GM11168 (cell line): ENCODE measurements around the gene PHKA2.

Experiments
- in situ Hi-C: fragments of 300-500 bp; cut with MboI; formaldehyde crosslinking; loops from one replicate; pipeline ENCODE4 v1.12.0; 2022; ENCODE audit warnings: low sequenced_read_pairs; ENCODE audit not compliant: unreplicated experiment

Gene PHKA2

DNA sequence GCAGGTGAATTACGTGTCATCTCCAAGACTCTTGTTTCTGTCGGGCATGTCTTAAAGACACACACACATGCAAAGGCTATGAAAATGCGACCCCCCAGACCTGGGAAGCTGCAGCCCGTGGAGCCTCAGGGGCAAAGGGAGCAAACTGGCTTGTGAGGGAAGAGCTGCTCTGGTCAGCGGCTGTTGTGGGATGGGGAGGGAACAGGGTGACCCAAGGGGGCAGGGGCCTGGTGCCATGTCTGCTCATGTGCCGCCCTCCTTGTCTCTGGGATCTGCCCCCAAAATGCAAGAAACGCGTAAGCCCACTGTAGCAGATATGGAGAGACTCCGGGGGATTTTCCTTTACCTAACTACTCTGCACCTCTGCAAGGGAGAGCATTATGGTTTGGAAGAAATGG, 92.4 kb downstream of the PHKA2 start:
- in situ Hi-C loops = loop anchor here (25.0 kb wide), 1 partner anchor 479 kb away; no protein-coding TSS in a partner anchor

DNA sequence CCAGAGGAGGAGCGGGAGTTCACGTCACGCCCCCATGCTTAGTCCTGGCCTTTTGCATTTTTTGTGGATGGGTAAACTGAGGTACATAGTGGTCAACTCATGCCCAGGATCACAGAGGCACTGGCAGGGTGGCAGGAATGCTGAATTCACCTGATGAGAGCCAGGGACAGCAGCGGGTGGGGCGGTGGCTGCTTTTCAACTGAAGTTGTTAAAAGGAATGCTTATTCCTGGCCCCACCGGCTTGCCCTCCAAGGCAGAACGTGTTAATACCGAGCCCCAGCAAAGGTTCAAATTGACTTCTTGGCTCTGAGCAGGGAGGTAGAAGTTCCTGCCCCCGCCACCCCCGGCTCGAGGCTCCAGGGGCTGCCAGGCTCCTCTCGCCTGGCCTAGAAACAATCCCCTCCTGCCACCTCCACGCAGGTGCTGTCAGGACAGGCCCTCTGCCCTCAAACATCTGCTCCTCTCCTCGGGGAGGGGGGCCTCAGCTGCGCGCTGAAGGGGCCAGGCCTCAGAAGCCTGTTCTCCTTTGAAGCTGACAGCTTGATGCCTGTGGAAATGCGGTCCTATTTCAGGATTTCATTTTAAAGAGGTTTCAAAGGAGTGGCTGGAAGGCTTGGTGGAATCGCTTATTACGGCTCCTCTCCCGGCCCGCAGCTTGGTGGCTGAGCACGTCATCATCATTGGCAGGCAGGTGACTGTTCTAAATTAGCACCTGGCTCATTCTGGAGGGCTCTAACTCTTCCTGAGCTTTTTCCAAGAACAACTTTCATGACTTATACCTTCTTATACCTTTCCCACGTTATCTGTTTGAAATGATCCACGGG, 93.0 kb downstream of the PHKA2 start:
- in situ Hi-C loops = loop anchor here (25.0 kb wide), 1 partner anchor 479 kb away; no protein-coding TSS in a partner anchor

DNA sequence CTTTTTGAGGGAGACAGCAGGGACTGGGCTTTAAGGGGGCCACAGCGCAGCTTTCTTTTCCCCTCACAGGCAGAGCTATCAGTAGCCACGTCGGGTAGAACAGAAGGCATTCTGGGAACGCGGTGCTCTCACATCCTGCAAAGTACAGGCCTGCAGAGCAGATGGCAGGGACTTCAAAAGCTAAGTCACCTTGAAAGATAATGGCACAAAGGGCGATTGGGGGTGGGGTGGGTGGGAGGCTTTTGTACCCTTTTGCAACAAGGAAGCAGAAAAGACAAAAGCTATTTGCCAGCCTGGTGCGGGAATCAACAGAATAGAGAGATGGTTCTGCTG, 93.9 kb downstream of the PHKA2 start:
- in situ Hi-C loops = loop anchor here (25.0 kb wide), 1 partner anchor 478 kb away; no protein-coding TSS in a partner anchor

DNA sequence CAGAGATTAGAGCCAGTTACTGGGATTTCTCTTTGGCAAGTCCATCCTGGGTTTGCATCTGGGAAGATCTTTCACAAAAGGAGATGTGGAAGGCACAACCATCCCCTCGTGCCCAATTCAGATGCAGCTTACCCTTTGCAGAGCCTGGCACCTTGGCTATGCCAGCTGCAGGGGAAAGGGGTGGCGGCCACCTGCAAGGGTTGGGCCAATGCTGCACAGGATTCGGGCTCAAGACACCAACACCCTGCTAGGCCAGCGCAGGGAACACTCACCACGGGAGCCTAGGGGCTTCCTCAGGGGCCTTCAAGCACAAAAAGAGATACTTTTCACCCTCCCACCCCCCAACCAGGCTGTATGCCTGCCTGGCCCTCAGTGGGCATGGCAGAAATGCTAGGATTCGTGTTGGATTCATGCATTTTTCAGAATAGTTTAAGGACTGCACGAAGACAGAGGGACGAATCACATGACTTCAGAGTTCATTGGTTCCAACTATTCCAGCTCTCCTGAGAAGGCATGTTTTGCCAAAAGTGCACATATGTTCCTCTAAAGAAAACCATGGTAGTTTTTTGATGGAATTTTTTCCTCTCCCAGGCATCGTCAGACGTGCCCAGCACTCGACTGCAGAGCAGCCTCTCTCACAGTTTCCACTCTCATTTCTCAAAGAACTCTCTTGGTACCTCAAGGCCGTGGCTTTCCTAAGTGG, 94.4 kb downstream of the PHKA2 start:
- in situ Hi-C loops = loop anchor here (25.0 kb wide), 1 partner anchor 477 kb away; no protein-coding TSS in a partner anchor

DNA sequence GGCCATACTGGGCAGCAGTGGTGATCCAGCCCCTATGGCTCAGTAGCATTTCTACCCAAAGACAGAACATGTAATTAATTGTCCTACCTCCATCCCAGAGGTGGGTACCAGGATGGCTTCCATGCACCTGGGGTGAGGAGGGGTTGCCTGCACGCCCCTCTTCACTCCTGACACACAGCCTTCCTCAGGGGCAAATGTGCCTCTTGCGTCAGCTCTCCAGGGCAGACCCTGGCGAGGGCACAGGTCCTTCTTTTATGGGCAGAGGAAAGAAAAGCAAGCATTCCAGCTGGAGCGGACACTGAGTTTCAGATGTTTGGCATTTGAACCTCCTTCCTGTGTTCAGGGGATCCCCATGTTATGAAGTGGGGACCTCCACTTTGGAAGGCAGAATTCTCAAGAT, 95.6 kb downstream of the PHKA2 start:
- in situ Hi-C loops = loop anchor here (25.0 kb wide), 1 partner anchor 476 kb away; no protein-coding TSS in a partner anchor

DNA sequence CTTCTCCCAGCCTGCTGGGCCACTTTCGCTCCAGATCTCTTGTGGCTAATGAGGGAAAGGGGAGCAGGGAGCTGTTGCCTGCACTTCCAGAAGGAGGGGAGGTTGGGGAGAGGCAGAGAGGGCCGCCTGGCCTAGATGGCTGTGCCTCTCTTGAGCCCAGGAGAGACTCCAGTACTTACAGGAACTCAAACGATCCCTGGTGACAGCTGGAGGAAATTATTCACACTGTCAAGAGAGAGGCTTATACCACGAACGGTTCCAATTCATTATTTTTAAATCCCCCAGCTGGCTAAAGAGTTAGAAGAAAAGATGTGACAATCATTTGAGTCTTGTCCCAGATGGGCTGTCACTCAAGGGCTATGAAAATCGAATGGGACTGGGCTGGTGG, 96.1 kb downstream of the PHKA2 start:
- in situ Hi-C loops = loop anchor here (25.0 kb wide), 1 partner anchor 476 kb away; no protein-coding TSS in a partner anchor

DNA sequence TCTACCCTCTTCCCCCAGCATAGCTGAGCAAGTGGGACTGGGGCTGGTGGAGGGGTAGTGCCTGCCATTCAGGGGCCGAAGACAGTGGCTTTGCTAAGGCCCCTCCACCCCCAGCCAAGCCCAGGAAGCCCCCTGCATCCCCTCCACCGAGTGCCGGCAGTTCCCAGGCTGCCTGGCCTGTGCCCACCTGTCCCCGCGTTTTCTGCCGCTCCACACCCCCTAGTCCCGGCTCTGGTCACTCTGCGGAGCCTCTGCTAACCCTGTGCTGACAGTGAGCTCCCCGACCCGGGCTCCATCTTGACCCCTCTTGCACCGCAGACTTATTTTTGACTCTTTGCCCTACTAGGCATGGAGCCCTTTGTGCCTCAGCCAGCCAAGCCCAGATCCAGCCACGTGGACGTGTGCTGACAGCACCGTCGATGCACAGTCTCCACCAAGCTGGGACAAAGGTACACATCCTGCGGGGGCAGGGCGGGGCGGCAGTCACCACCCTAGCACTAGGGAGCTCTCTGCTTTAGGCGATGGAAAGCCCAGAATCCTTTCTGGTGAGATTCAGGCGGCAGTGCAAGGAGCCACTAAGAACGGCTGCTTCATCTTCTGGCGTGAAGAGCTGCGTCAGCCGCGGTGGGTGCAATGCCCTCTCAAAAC, 96.6 kb downstream of the PHKA2 start:
- in situ Hi-C loops = loop anchor here (25.0 kb wide), 1 partner anchor 475 kb away; no protein-coding TSS in a partner anchor

DNA sequence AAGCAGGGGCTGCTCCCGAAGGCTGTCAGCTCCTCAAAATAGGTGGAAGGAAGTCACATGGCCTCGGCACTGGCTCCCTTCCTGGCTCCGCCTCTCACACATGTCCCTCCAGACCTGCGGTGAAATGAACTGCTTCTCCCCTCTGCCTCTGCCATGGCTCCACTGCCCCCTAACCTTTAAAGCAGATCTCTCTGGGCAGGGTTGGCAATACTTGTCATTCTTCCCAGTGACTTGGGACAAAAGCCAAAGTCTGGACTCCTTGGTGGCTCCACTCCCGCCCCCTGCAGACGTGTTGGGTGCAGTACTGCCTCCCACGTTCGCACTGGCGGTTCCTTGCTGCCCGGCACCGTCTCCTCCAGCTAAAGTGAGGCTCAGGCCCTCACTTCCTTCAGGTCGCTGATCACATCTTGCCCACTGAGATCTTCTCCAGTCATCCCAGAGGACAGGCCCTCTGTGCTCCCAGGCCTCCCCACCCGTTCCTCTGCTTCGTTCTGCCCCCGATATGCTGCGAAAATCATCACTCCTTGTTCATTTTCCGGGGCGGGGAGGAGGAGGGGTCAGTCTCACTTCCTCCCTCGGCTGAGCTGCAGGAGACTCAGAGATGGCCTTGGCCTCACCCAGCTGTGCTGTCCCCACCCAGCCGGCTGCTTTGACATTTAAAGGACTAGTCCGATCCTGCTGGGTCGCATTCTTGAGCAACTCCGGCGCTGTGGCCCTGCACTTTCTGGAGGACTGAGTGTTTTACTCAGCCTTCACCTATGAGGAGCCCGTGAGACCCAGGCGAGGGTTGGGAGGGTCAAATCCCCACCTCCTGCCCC, 97.4 kb downstream of the PHKA2 start:
- in situ Hi-C loops = loop anchor here (25.0 kb wide), 1 partner anchor 474 kb away; no protein-coding TSS in a partner anchor

DNA sequence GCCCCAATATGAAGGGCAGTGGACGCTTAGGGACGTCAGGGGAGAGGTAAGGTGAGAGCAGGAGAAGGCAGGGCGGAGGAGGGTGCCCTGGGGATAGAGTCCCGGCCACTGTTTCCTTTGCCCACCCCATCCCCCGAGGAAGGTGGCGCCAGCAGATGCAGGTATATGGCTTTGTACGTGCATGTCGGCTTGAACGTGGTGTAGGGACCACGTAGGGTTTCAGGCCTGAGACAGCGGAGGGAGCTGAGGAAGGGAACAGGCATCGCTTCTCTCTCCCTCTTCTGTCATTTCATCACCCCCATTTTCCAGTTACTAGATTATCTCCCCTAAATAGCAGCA, 97.9 kb downstream of the PHKA2 start:
- in situ Hi-C loops = loop anchor here (25.0 kb wide), 1 partner anchor 474 kb away; no protein-coding TSS in a partner anchor

DNA sequence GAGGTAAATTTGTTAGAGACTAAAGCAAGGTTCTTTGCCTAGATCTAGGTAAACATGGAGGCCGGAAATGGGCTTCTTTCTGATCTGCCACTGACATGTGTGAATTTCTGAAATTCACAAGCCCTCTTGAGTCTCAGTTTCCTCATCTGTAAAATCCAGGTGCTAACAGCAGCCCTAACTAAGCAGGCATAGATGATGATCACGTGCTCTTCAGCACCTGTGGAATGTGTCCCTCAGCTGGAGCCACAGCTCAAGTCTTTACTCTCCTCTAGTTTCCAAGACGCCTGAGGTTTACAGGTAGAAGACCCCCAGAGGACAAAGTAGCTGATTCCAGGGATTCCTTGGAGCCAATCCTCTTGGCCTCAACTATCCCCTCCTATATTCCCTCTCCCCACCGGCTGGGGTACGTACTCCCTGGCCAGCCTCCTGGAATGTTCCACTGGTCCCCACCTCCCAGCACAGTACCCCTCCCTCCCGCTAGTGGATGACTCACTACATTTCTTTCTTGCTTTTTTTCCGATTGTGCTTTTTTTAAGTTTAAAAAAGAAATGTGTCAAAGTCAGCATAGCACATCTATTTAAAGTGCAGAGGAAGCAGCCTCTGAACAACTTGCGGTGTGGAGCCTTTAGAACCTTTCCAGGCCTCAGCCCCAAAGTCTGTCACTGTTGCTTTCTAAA, 98.4 kb downstream of the PHKA2 start:
- in situ Hi-C loops = loop anchor here (25.0 kb wide), 1 partner anchor 473 kb away; no protein-coding TSS in a partner anchor

DNA sequence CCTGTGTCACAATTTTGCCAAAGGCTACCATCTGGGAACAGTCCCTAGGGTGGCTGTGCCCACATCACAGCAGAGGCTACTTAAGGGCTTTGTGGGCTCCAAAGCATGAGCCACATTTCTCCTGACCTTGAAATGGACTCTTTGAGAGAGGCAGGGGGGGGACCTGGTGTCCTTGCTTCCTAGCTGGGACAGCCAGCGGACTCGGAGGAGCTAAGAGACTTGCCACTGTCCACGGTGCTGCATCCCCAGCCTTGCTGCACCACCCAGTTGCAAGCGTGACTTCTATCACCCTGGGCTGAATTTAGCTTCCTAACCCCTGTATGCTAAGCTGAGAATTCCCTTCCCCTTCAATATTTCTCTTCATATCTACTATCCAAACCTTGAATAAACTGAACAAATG, 99.0 kb downstream of the PHKA2 start:
- in situ Hi-C loops = loop anchor here (25.0 kb wide), 1 partner anchor 473 kb away; no protein-coding TSS in a partner anchor

DNA sequence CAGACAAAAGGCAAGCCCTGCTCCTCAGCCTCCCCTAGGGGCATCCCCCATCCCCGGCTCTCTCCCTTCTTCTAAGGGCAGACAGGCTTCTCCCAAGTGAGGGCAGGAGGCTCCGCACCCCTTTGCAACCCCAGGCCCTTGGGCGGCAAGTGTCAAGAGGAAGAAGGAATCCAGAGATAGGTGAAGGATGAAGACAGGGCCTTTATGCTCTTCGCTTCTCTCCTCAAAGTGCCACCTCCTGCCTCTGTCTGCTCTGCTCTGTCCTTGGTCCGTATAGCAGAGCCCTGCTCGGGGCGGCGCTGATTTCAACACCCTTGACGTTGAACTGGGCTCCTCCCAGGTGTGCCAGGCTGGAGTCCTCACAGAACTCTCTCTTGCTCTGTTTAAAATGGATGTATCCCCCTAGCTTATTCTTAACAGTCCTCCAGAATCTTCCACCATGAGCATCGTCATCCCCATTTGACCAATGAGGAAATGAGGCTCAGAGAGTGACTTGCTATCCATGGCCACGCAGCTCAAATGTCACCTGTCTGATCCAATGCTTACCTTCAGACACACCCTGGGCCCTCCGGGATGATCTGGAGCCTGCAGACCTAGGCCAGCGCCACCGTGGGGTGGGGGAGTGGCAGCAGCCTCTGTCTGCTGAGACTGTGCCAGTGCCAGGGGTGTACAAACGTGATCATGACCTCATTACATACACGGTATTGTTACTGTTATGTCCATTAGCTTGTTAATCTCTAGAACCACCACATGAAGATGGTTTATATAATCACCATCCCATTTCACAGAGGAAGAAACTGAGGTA, 99.8 kb downstream of the PHKA2 start:
- in situ Hi-C loops = loop anchor here (25.0 kb wide), 1 partner anchor 472 kb away; no protein-coding TSS in a partner anchor

DNA sequence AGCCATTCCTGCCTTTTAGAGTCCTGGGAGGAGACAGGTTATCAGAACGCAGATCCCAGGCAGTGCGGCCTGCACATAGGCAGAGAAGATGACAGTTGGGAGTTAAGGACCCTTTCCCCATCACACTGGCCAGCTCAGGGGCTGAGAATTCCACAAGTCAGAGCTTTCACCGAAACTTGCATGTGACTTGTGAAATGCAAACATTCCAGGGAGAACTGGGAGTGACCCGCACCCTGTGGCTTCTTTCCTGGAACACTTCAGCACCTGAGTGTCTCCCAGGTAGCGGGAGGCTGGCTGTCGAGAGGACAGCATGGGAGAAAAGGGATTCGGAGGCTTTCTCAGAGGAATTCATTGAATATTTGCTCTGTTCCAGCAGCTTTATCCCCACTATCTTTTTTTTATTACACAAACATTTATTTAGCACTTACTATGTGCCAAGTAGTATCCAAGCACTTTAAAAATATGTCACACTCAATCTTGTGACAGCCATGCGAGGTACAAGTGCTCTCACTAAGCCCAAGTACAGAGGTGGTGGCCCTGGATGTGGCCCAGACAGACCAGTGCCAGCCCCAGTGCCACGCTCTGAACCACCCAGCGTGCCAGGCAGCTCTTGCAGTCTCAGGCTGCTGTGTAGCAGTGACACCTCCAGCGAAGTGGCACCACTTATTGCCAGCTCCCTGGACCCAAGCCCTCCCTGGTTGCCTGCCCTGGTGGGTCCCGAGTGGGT, 100.5 kb downstream of the PHKA2 start:
- in situ Hi-C loops = loop anchor here (25.0 kb wide), 1 partner anchor 471 kb away; no protein-coding TSS in a partner anchor

DNA sequence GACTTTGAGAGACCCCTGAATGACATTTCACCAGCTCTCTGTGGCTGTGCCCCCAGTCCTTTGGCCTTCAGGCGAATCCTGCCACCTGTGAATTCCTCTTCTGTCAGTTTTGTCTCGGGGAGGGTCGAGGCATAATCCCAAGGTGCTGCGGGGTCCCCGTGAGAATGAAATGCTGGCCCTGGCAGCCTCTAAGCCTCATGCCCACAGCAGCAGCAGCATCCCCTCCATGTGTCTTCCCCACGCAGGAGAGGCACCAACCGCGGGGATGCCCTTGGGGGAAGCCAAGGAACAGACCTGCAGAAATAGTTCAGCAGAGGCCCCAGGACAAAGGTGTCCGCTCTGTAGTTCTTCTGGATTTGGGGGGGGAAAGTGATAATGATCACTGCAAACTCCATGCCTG, 104.8 kb downstream of the PHKA2 start:
- in situ Hi-C loops = loop anchor here (25.0 kb wide), 1 partner anchor 467 kb away; no protein-coding TSS in a partner anchor

DNA sequence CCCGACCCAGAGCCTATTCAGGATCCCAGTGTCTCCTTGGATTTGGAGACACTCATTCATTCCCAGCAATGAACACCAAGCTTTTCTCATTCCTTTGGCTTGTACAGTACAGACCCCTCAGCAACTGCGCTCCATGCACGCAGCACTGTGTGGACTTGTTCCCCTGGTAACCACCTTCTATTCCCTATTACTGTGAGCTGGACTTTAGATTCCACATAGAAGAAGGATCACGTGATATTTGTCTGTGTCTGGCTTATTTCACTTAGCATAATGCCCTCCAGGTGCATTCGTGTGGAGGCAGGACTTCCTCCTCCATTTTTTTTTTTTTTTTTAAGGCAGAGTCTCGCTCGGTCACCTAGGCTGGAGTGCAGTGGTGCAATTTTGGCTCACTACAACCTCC, 106.4 kb downstream of the PHKA2 start:
- in situ Hi-C loops = loop anchor here (25.0 kb wide), 1 partner anchor 465 kb away; no protein-coding TSS in a partner anchor

DNA sequence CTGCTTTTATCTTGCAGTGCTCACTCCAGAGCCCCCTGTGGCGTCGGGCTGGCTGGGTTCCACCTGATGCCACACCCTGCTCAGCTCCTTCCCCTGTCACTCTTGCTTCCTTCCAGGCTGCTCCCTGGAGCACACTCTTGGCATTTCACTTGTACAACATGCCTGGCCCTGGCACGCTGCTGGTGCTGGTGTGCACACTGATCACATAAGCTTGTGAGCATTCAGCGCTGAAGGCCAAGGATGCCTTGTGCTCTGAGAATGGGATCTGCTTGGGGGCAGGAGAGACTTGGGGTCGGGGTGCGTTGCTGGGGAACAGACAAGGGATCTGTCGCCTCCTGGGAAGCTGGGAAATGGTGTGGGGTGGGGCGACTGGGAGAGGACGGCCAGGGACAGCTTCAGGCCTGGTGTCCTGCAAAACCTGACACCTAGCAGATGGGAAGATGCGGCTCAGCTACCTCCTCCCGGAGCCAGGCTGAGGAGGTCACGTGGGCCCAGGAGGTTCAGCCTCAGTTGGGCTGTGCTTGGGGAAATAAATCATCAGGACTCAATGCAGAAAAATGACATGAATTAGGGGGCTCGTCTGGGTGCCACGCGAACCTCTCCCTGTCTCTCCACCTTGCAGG, 108.5 kb downstream of the PHKA2 start:
- in situ Hi-C loops = loop anchor here (25.0 kb wide), 1 partner anchor 463 kb away; no protein-coding TSS in a partner anchor
